Loucy (cell line): Measurements from ENCODE around the gene RFT1.

ENCODE experiments used
- EZH2phosphoT487 ChIP-seq: fragments of 200-600 bp; IDR thresholded peaks from 2 replicates; pipeline ENCODE4 v1.6.1; 2018; ENCODE audit warnings: antibody characterized with exemption, mild to moderate bottlenecking, moderate library complexity, borderline replicate concordance
- TF ChIP-seq, protein P1 (sequence below): fragments of 200-600 bp; sonication (generic); conservative IDR thresholded peaks from 2 replicates; pipeline ENCODE4 v1.5.1; 2014; ENCODE audit warnings: mild to moderate bottlenecking, antibody characterized with exemption, low read length

DNA sequence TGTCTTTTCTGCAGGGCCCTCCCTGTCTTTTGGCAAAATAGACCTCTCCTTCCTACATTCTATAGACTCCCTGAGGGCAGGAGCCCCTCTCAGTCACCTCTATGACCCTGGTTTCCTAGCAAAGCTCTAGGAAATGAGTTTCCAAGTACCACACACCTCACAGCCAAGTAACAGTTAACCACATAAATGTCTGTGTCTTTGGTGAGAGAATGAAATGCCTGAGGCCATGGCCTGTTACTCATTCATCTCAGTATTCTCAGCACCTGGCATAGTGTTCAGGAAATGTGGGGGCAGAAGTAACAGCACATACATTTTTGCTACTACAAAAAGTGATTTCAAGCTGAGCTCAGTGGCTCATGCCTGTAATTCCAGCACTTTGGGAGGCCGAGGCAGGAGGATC, 21.0 kb downstream of the RFT1 start:
- TF ChIP-seq, protein P1, sequence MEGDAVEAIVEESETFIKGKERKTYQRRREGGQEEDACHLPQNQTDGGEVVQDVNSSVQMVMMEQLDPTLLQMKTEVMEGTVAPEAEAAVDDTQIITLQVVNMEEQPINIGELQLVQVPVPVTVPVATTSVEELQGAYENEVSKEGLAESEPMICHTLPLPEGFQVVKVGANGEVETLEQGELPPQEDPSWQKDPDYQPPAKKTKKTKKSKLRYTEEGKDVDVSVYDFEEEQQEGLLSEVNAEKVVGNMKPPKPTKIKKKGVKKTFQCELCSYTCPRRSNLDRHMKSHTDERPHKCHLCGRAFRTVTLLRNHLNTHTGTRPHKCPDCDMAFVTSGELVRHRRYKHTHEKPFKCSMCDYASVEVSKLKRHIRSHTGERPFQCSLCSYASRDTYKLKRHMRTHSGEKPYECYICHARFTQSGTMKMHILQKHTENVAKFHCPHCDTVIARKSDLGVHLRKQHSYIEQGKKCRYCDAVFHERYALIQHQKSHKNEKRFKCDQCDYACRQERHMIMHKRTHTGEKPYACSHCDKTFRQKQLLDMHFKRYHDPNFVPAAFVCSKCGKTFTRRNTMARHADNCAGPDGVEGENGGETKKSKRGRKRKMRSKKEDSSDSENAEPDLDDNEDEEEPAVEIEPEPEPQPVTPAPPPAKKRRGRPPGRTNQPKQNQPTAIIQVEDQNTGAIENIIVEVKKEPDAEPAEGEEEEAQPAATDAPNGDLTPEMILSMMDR, result no peak
- no peak for TF ChIP-seq EZH2phosphoT487
